Kidney epithelial cell (primary cell): Measurements from ENCODE around the gene PARP16. TPM values are rescaled to one million over a fixed set of nuclear protein-coding genes. Genes with fewer than 3 reads are reported as not detected.

Source experiments
- DNase-seq: peaks from one replicate; pipeline ENCODE4 v3.0.0-alpha.2; 2010; ENCODE audit warnings: low read depth
- H3K27me3 ChIP-seq: 2 replicates; pipeline ENCODE4 v1.6.0; 2011; ENCODE audit warnings: low read length; ENCODE audit not compliant: control insufficient read depth, insufficient read depth
- H3K36me3 ChIP-seq: 2 replicates; pipeline ENCODE4 v1.5.1; 2011; ENCODE audit warnings: low read length; ENCODE audit not compliant: control insufficient read depth, insufficient read depth
- H3K4me3 ChIP-seq: 2 replicates; pipeline ENCODE4 v1.5.1; 2011; ENCODE audit warnings: low read depth, mild to moderate bottlenecking, control low read depth, low read length
- CTCF ChIP-seq: IDR thresholded peaks from 2 replicates; pipeline ENCODE4 v1.5.1; 2011; ENCODE audit warnings: mild to moderate bottlenecking, moderate library complexity, low read length, control low read depth, inconsistent platforms; ENCODE audit not compliant: insufficient read depth, poor library complexity, severe bottlenecking
- total RNA-seq: library from RNA; depleted of rRNA; stranded (reverse); fragments of >200 nt; gene quantifications from 2 replicates; pipeline ENCODE4 v1.2.3, GENCODE V29; 2015

The PARP16 gene
- total RNA-seq, 1 donor from 2014 or later: 11.8 TPM

- no peak for DNase-seq
- no peaks in the 10 kb centered on the region for H3K36me3 ChIP-seq
- peaks cover 17% of the 10 kb centered on the region for H3K27me3 ChIP-seq
- no peak overlapping the region for H3K4me3 ChIP-seq
- peak; percentile 76 for TF ChIP-seq CTCF
Observed at GRCh38 chr15:65318870-65319356, 32.2 kb upstream of the PARP16 start.

GRCh38 chr15:65312400-65312916 lies 25.8 kb upstream of the PARP16 start:
- no peak for TF ChIP-seq CTCF
- Histone ChIP-seq H3K27me3 (peaks cover 13% of the 10 kb centered on the region), H3K36me3 (no peaks in the 10 kb centered on the region), H3K4me3 (no peak overlapping the region)
- DNase-seq: no peak

- Histone ChIP-seq H3K27me3 (peaks cover 13% of the 10 kb centered on the region), H3K36me3 (no peaks in the 10 kb centered on the region), H3K4me3 (no peak overlapping the region)
- no peak for DNase-seq
- no peak for TF ChIP-seq CTCF
Observed at GRCh38 chr15:65311760-65312159, 25.1 kb upstream of the PARP16 start.

GRCh38 chr15:65310431-65311137 lies 23.9 kb upstream of the PARP16 start:
- H3K4me3 ChIP-seq: no peak overlapping the region
- TF ChIP-seq CTCF: no peak
- DNase-seq: no peak
- H3K27me3 ChIP-seq: peaks cover 10% of the 10 kb centered on the region
- no peaks in the 10 kb centered on the region for H3K36me3 ChIP-seq

GRCh38 chr15:65309882-65310418 lies 23.3 kb upstream of the PARP16 start:
- DNase-seq: no peak
- H3K36me3 ChIP-seq: no peaks in the 10 kb centered on the region
- no peak for TF ChIP-seq CTCF
- H3K27me3 ChIP-seq: peaks cover 6% of the 10 kb centered on the region
- no peak overlapping the region for H3K4me3 ChIP-seq
